BJ (cell line): ENCODE measurements around the gene NHERF1. TPM values are rescaled to one million over a fixed set of nuclear protein-coding genes. Genes with fewer than 3 reads are reported as not detected.

ENCODE experiments used
- CTCF ChIA-PET: fragments of 350-600 bp; formaldehyde crosslinking; extraction: SDS; loops from one replicate; lab custom pipeline; 2021; ENCODE audit warnings: antibody characterized with exemption, inconsistent platforms; lab: Yijun Ruan, JAX
- POLR2A ChIA-PET: fragments of 300-600 bp; sonication (Branson Sonifier 250); formaldehyde crosslinking; extraction: SDS; loops from one replicate; lab custom pipeline; 2021; ENCODE audit warnings: antibody characterized with exemption; lab: Charles Lee
- DNase-seq: peaks from one replicate; pipeline ENCODE4 v3.0.0-alpha.2; 2011; ENCODE audit warnings: low read depth
- H3K27me3 ChIP-seq: 2 replicates; pipeline ENCODE4 v1.6.0; 2011; ENCODE audit warnings: low read length; ENCODE audit not compliant: control insufficient read depth, insufficient read depth
- H3K36me3 ChIP-seq: 2 replicates; pipeline ENCODE4 v1.5.1; 2011; ENCODE audit warnings: low read length; ENCODE audit not compliant: control insufficient read depth, insufficient read depth
- H3K4me3 ChIP-seq: 2 replicates; pipeline ENCODE4 v1.5.1; 2011; ENCODE audit warnings: low read depth, mild to moderate bottlenecking, control low read depth, low read length
- CTCF ChIP-seq: IDR thresholded peaks from 2 replicates; pipeline ENCODE4 v1.5.1; 2011; ENCODE audit warnings: low read depth, mild to moderate bottlenecking, control low read depth, inconsistent platforms, low read length, moderate library complexity; ENCODE audit not compliant: insufficient read depth
- polyA plus RNA-seq: library from polyadenylated mRNA; depleted of rRNA; stranded (reverse); fragments of >200 nt; gene quantifications from 2 replicates; pipeline ENCODE4 v1.2.3, GENCODE V29; 2011

NHERF1 gene
- polyA plus RNA-seq, 1 experiment, result 16.3 TPM

- no peak for DNase-seq
- H3K4me3 ChIP-seq, result no peak overlapping the region
- POLR2A ChIA-PET, result no interaction called here
- no peak for TF ChIP-seq CTCF
- H3K27me3 ChIP-seq, result peaks cover 1% of the 10 kb centered on the region; the same call in 1 of the 2 replicates
- no peaks in the 10 kb centered on the region for H3K36me3 ChIP-seq
- CTCF ChIA-PET, result no interaction called here
Measured at GRCh38 chr17:74711058-74711824, 37.2 kb upstream of the NHERF1 start.

- POLR2A ChIA-PET, result no interaction called here
- H3K4me3 ChIP-seq, result no peak overlapping the region
- H3K36me3 ChIP-seq, result no peaks in the 10 kb centered on the region
- CTCF ChIA-PET, result interaction anchor here (0.6 kb wide), 1 partner anchor 215 kb away, joined by 3 read pairs; no protein-coding TSS in a partner anchor
- TF ChIP-seq CTCF, result no peak
- peaks cover 1% of the 10 kb centered on the region; the same call in 1 of the 2 replicates for H3K27me3 ChIP-seq
- DNase-seq, result no peak
Measured at GRCh38 chr17:74712301-74712700, 36.1 kb upstream of the NHERF1 start.

GRCh38 chr17:74712756-74713155 is 35.7 kb upstream of the NHERF1 start, which contains the start of gene CD300LF:
Gene CD300LF (minus strand): TSS chr17:74712923. CDS start chr17:74712866, 57 bp downstream.
- H3K27me3 ChIP-seq, result peaks cover 1% of the 10 kb centered on the region; the same call in 1 of the 2 replicates
- ChIA-PET CTCF (no interaction called here), POLR2A (no interaction called here)
- H3K4me3 ChIP-seq, result no peak within 1 kb of the TSS
- no peak for TF ChIP-seq CTCF
- DNase-seq, result no peak
- no peaks in the 10 kb centered on the region for H3K36me3 ChIP-seq

- POLR2A ChIA-PET, result no interaction called here
Measured at GRCh38 chr17:74713171-74713755, 35.2 kb upstream of the NHERF1 start.

More at GRCh38 chr17:74713171-74713755, 35.2 kb upstream of the NHERF1 start:
- Histone ChIP-seq H3K4me3 (no peak overlapping the region), H3K27me3 (peaks cover 1% of the 10 kb centered on the region; the same call in 1 of the 2 replicates), H3K36me3 (no peaks in the 10 kb centered on the region)
- no peak for TF ChIP-seq CTCF
- DNase-seq, result no peak
- CTCF ChIA-PET, result no interaction called here
